ENCODE results near the gene EFCAB6. TPM values are rescaled to one million over a fixed set of nuclear protein-coding genes. Genes with fewer than 3 reads are reported as not detected.

EFCAB6 gene
- total RNA-seq, 1 donor from 2014 or later = 1.5 TPM

GRCh38 chr22:43528601-43529360 lies 283.3 kb downstream of the EFCAB6 start:
- no peak for DNase-seq (ENCODE audit: low read depth, low spot score)
- Mint-ChIP-seq H3K36me3 (ENCODE audit: low read depth) (no peaks in the 10 kb centered on the region), H3K9me3 (no peaks in the 10 kb centered on the region), H3K4me3 (no peak overlapping the region), H3K4me1 (no peaks in the 10 kb centered on the region), H3K27ac (ENCODE audit: unreplicated experiment) (no peak overlapping the region), H3K27me3 (ENCODE audit: low read depth) (no peaks in the 10 kb centered on the region)
- no peak for TF ChIP-seq CTCF (conservative IDR thresholded peaks at IDR 0.05)

GRCh38 chr22:43526946-43527345 lies 285.2 kb downstream of the EFCAB6 start:
- Mint-ChIP-seq H3K36me3 (ENCODE audit: low read depth) (no peaks in the 10 kb centered on the region), H3K27ac (ENCODE audit: unreplicated experiment) (no peak overlapping the region), H3K9me3 (no peaks in the 10 kb centered on the region), H3K4me1 (no peaks in the 10 kb centered on the region), H3K4me3 (no peak overlapping the region), H3K27me3 (ENCODE audit: low read depth) (no peaks in the 10 kb centered on the region)
- DNase-seq (ENCODE audit: low read depth, low spot score) = no peak
- TF ChIP-seq CTCF (conservative IDR thresholded peaks at IDR 0.05) = no peak

- H3K4me1 Mint-ChIP-seq = no peaks in the 10 kb centered on the region
- no peaks in the 10 kb centered on the region for H3K36me3 Mint-ChIP-seq (ENCODE audit: low read depth)
- DNase-seq (ENCODE audit: low read depth, low spot score) = no peak
- H3K27me3 Mint-ChIP-seq (ENCODE audit: low read depth) = no peaks in the 10 kb centered on the region
- H3K27ac Mint-ChIP-seq (ENCODE audit: unreplicated experiment) = no peak overlapping the region
- H3K9me3 Mint-ChIP-seq = no peaks in the 10 kb centered on the region
- no peak for TF ChIP-seq CTCF (conservative IDR thresholded peaks at IDR 0.05)
- H3K4me3 Mint-ChIP-seq = no peak overlapping the region
These were observed 285.9 kb downstream of the EFCAB6 start for GRCh38 chr22:43526117-43526655.

- no peak for DNase-seq (ENCODE audit: low read depth, low spot score)
- peaks cover 5% of the 10 kb centered on the region for H3K27me3 Mint-ChIP-seq (ENCODE audit: low read depth)
- no peak overlapping the region for H3K4me3 Mint-ChIP-seq
- H3K36me3 Mint-ChIP-seq (ENCODE audit: low read depth) = no peaks in the 10 kb centered on the region
- no peak for TF ChIP-seq CTCF (conservative IDR thresholded peaks at IDR 0.05)
- H3K9me3 Mint-ChIP-seq = no peaks in the 10 kb centered on the region
- no peaks in the 10 kb centered on the region for H3K4me1 Mint-ChIP-seq
- no peak overlapping the region for H3K27ac Mint-ChIP-seq (ENCODE audit: unreplicated experiment)
These were observed 290.4 kb downstream of the EFCAB6 start for GRCh38 chr22:43521716-43522115.

GRCh38 chr22:43520632-43521039 lies 291.5 kb downstream of the EFCAB6 start:
- no peak for TF ChIP-seq CTCF (conservative IDR thresholded peaks at IDR 0.05)
- Mint-ChIP-seq H3K27ac (ENCODE audit: unreplicated experiment) (no peak overlapping the region), H3K27me3 (ENCODE audit: low read depth) (peaks cover 5% of the 10 kb centered on the region), H3K9me3 (no peaks in the 10 kb centered on the region), H3K4me1 (no peaks in the 10 kb centered on the region), H3K36me3 (ENCODE audit: low read depth) (no peaks in the 10 kb centered on the region), H3K4me3 (no peak overlapping the region)
- DNase-seq (ENCODE audit: low read depth, low spot score) = no peak
